HFFc6 (cell line): Measurements from ENCODE around the gene COX7A2L. TPM values are rescaled to one million over a fixed set of nuclear protein-coding genes. Genes with fewer than 3 reads are reported as not detected.
"Not testable (repeated sequence)": the region's sequence is repeated elsewhere in the genome, so short reads cannot be mapped to it uniquely, and the experiment has no call there.

Experiments
- DNase-seq: peaks from one replicate; pipeline ENCODE4 v3.0.0-alpha.2; 2018
- H3K27ac Mint-ChIP-seq: 2 replicates; pipeline ENCODE4 v1.8.0; 2020; ENCODE audit warnings: mild to moderate bottlenecking, mixed read lengths
- H3K27me3 Mint-ChIP-seq: 2 replicates; pipeline ENCODE4 v1.8.0; 2021; ENCODE audit warnings: mild to moderate bottlenecking, moderate library complexity, mixed read lengths; ENCODE audit not compliant: insufficient read depth
- H3K36me3 Mint-ChIP-seq: 2 replicates; pipeline ENCODE4 v1.8.0; 2021; ENCODE audit warnings: low read depth, mixed read lengths
- H3K4me1 Mint-ChIP-seq: 2 replicates; pipeline ENCODE4 v1.8.0; 2020; ENCODE audit warnings: low read depth, mixed read lengths
- H3K4me3 Mint-ChIP-seq: 2 replicates; pipeline ENCODE4 v1.8.0; 2020; ENCODE audit warnings: mild to moderate bottlenecking, moderate library complexity, mixed read lengths
- H3K9me3 Mint-ChIP-seq: 2 replicates; pipeline ENCODE4 v1.8.0; 2020; ENCODE audit warnings: mild to moderate bottlenecking, mixed read lengths
- CTCF ChIP-seq: fragments of 200-600 bp; sonication (generic); IDR thresholded peaks from 2 replicates; pipeline ENCODE4 v1.5.0; 2021; ENCODE audit warnings: antibody characterized with exemption, mild to moderate bottlenecking
- long read RNA-seq: library from polyadenylated mRNA; unstranded; transcript quantifications from one replicate; pipeline ENCODE4 v2.0.0, GENCODE V29; 2019
- total RNA-seq, 6 experiments: library from RNA; stranded (reverse); fragmentation: NEBNext Ultra II Directional; extraction: Animal tissue kit (Norgen Biotek cat#: 25700); gene quantifications; 2 replicates in 1 of 6; 3 replicates in 5 of 6; pipeline ENCODE4 v1.2.3, GENCODE V29; 2021

Gene COX7A2L
- 100 to 1,000 TPM; 118 to 130 (median 125) TPM for total RNA-seq
- long read RNA-seq, transcript COX7A2L-201 (3 exons, 1,112 nt): major isoform, 261 of 267 reads
- long read RNA-seq, partial matches to known transcripts: 2 of 267 reads
- long read RNA-seq, other reads (novel, unspliced or antisense): 3 of 267 reads

GRCh38 chr2:42360890-42361727 lies at the start of gene COX7A2L:
Gene COX7A2L, minus strand, starts transcription at chr2:42361217. Its CDS starts 56 bp downstream, at chr2:42361161.
- peak; percentile 20; the same call in 1 of the 2 replicates for TF ChIP-seq CTCF
- peak; percentile 94 for DNase-seq
- H3K4me1 Mint-ChIP-seq: peaks cover 43% of the 10 kb centered on the region
- peaks cover 11% of the 10 kb centered on the region; the same call in 1 of the 2 replicates for H3K36me3 Mint-ChIP-seq
- peaks cover 12% of the 10 kb centered on the region for H3K27me3 Mint-ChIP-seq
- peak within 1 kb of the TSS; percentile 99 for H3K27ac Mint-ChIP-seq
- peak within 1 kb of the TSS; percentile 93 for H3K4me3 Mint-ChIP-seq
- H3K9me3 Mint-ChIP-seq: no peaks in the 10 kb centered on the region

- DNase-seq: no peak
- Mint-ChIP-seq H3K27ac (no peak overlapping the region), H3K27me3 (peaks cover 2% of the 10 kb centered on the region), H3K36me3 (no peaks in the 10 kb centered on the region), H3K4me1 (no peaks in the 10 kb centered on the region), H3K4me3 (no peak overlapping the region), H3K9me3 (no peaks in the 10 kb centered on the region)
- no peak for TF ChIP-seq CTCF
These were observed 47.0 kb upstream of the COX7A2L start for GRCh38 chr2:42408009-42408408.

GRCh38 chr2:42407476-42407875 lies 46.5 kb upstream of the COX7A2L start:
- no peaks in the 10 kb centered on the region for H3K36me3 Mint-ChIP-seq
- no peaks in the 10 kb centered on the region for H3K4me1 Mint-ChIP-seq
- no peak for TF ChIP-seq CTCF
- H3K27me3 Mint-ChIP-seq: peaks cover 2% of the 10 kb centered on the region
- no peak for DNase-seq
- H3K4me3 Mint-ChIP-seq: no peak overlapping the region
- H3K9me3 Mint-ChIP-seq: no peaks in the 10 kb centered on the region
- no peak overlapping the region for H3K27ac Mint-ChIP-seq

GRCh38 chr2:42404676-42405075 lies 43.7 kb upstream of the COX7A2L start:
- Mint-ChIP-seq H3K27me3 (peaks cover 3% of the 10 kb centered on the region), H3K4me3 (no peak overlapping the region), H3K9me3 (no peaks in the 10 kb centered on the region), H3K27ac (no peak overlapping the region), H3K36me3 (no peaks in the 10 kb centered on the region), H3K4me1 (no peaks in the 10 kb centered on the region)
- TF ChIP-seq CTCF: no peak
- DNase-seq: no peak

- no peaks in the 10 kb centered on the region for H3K36me3 Mint-ChIP-seq
- H3K27me3 Mint-ChIP-seq: peaks cover 9% of the 10 kb centered on the region
- H3K4me1 Mint-ChIP-seq: no peaks in the 10 kb centered on the region
- H3K4me3 Mint-ChIP-seq: no peak overlapping the region
- no peaks in the 10 kb centered on the region for H3K9me3 Mint-ChIP-seq
- H3K27ac Mint-ChIP-seq: no peak overlapping the region
- TF ChIP-seq CTCF: no peak
- DNase-seq: no peak
These were observed 40.8 kb upstream of the COX7A2L start for GRCh38 chr2:42401773-42402172.

GRCh38 chr2:42398052-42398451 lies 37.0 kb upstream of the COX7A2L start:
- not testable (repeated sequence) for H3K9me3 Mint-ChIP-seq, H3K4me3 Mint-ChIP-seq, H3K4me1 Mint-ChIP-seq, H3K36me3 Mint-ChIP-seq, DNase-seq, H3K27ac Mint-ChIP-seq
- H3K27me3 Mint-ChIP-seq: peaks cover 13% of the 10 kb centered on the region

GRCh38 chr2:42393320-42393719 lies 32.3 kb upstream of the COX7A2L start:
- H3K36me3 Mint-ChIP-seq, DNase-seq, H3K9me3 Mint-ChIP-seq, H3K4me3 Mint-ChIP-seq, H3K27ac Mint-ChIP-seq, H3K4me1 Mint-ChIP-seq: not testable (repeated sequence)
- H3K27me3 Mint-ChIP-seq: peaks cover 18% of the 10 kb centered on the region
